Psoas muscle (tissue), 8 donors: ENCODE results near the gene EPHA2. TPM values are rescaled to one million over a fixed set of nuclear protein-coding genes. Genes with fewer than 3 reads are reported as not detected.

Experiments used
- ATAC-seq, 4 donors: fragments of 200-7000 bp; cut with Tn5 transposase; one replicate each; pipeline ENCODE4 v1.9.1; 2020; ENCODE audit warnings: moderate library complexity in 3 of 4, mild to moderate bottlenecking in 2 of 4
- DNase-seq, 2 donors: peaks; one replicate each; pipeline ENCODE4 v3.0.0-alpha.2; 2020
- H3K27ac ChIP-seq: fragments of 200-600 bp; one replicate; pipeline ENCODE4 v1.8.0; 2022
- H3K27me3 ChIP-seq, 3 donors: fragments of 200-600 bp in 1 of 3; one replicate each; pipeline versions ENCODE4 v1.6.1 to v1.8.0; 2013 to 2022; ENCODE audit warnings: low read length in 2 of 3, mild to moderate bottlenecking in 2 of 3, moderate library complexity in 1 of 3; ENCODE audit not compliant: insufficient read depth in 3 of 3
- H3K36me3 ChIP-seq, 2 donors: fragments of 200-600 bp in 1 of 2; one replicate each; pipeline versions ENCODE4 v1.6.1 to v1.8.0; 2013 to 2022; ENCODE audit warnings: low read depth in 1 of 2, mild to moderate bottlenecking in 1 of 2, moderate library complexity in 1 of 2; ENCODE audit not compliant: insufficient read depth in 1 of 2
- H3K4me1 ChIP-seq: fragments of 200-600 bp; one replicate; pipeline ENCODE4 v1.8.0; 2022
- H3K4me3 ChIP-seq: fragments of 200-600 bp; one replicate; pipeline ENCODE4 v1.8.0; 2022; ENCODE audit warnings: mild to moderate bottlenecking
- H3K9me3 ChIP-seq: fragments of 200-600 bp; one replicate; pipeline ENCODE4 v1.8.0; 2022
- CTCF ChIP-seq: fragments of 200-600 bp; IDR thresholded peaks from one replicate; pipeline ENCODE4 v1.8.0; 2022; ENCODE audit warnings: antibody characterized with exemption
- WGBS, 3 donors: extraction: QIAGEN DNeasy Blood & Tissue Kit; methylation state at CpG; one replicate each; pipeline versions ENCODE4 v1.1.6 to v1.1.7; 2013; 5-methylcytosine and 5-hydroxymethylcytosine counted together
- intact Hi-C, 2 donors: fragments of 100-400 bp; cut with DNase I; formaldehyde crosslinking; loops; one replicate each; pipeline versions ENCODE4 v1.11.0 to v1.14.2; 2022
- polyA plus RNA-seq, 3 donors: library from polyadenylated mRNA; stranded (reverse); fragments of 200-250 nt; gene quantifications; one replicate each; pipeline ENCODE4 v1.2.3, GENCODE V29; 2013
- total RNA-seq, 4 donors: library from RNA; stranded (reverse); fragmentation: NEBNext Ultra II Directional in 2 of 4; extraction: Animal tissue kit (Norgen Biotek cat#: 25700) in 2 of 4; gene quantifications; one replicate each; pipeline versions ENCODE4 v1.2.1 to v1.2.4, GENCODE V29; 2021 to 2023
- donor health status: healthy with polysubstance abuse.
- donor health status: DM: no; HTN: no; CAD: no; lungs with moderate emphysema.
- donor health status: Bipolar disorder and iron deficiency.
- donor health status: healthy.
- donor health status: DM: yes; HTN: yes; CAD: no.
- donor health status: DM: no; HTN: no; CAD: no.
- donor health status: DM: no; HTN: no; CAD: no.
- donor health status: DM: yes; HTN: yes; CAD: no.

EPHA2 gene
- total and polyA plus RNA-seq, 7 donors, result 1.3 to 8.0 (median 3.2) TPM

- Histone ChIP-seq H3K4me3 (no peak overlapping the region), H3K4me1 (peaks cover 3% of the 10 kb centered on the region), H3K9me3 (no peaks in the 10 kb centered on the region), H3K27me3 (no peaks in the 10 kb centered on the region), H3K36me3 (no peaks in the 10 kb centered on the region), H3K27ac (no peak overlapping the region)
- intact Hi-C loops, result loop anchor here in 1 of 2 donors (10.0 kb wide), 1 partner anchor 276 kb away; the partner anchor contains the start of gene SZRD1
- DNase-seq (no peak), ATAC-seq (no peak)
- WGBS, 3 donors, result 75 to 84% (median 81%) methylated on average over 15 to 17 of the region's 17 CpGs
- TF ChIP-seq CTCF, result no peak
Measured at GRCh38 chr1:16088351-16088911, 67.4 kb downstream of the EPHA2 start.

GRCh38 chr1:16087733-16088132, 68.1 kb downstream of the EPHA2 start:
- H3K4me1 ChIP-seq, result peaks cover 3% of the 10 kb centered on the region
- intact Hi-C loops, result loop anchor here in 1 of 2 donors (10.0 kb wide), 1 partner anchor 277 kb away; the partner anchor contains the start of gene SZRD1
- no peak for TF ChIP-seq CTCF
- H3K4me3 ChIP-seq, result no peak overlapping the region
- no peaks in the 10 kb centered on the region for H3K36me3 ChIP-seq
- H3K27me3 ChIP-seq, result no peaks in the 10 kb centered on the region
- WGBS, 3 donors, result 66 to 73% (median 73%) methylated on average over 5 to 7 of the region's 7 CpGs
- no peak for ATAC-seq
- no peak for DNase-seq
- H3K9me3 ChIP-seq, result no peaks in the 10 kb centered on the region
- no peak overlapping the region for H3K27ac ChIP-seq

GRCh38 chr1:16085522-16085921, 70.3 kb downstream of the EPHA2 start:
- no peak for TF ChIP-seq CTCF
- Histone ChIP-seq H3K4me3 (no peak overlapping the region), H3K4me1 (peaks cover 3% of the 10 kb centered on the region), H3K27ac (no peak overlapping the region), H3K9me3 (no peaks in the 10 kb centered on the region), H3K27me3 (no peaks in the 10 kb centered on the region), H3K36me3 (no peaks in the 10 kb centered on the region)
- 70 to 76% (median 70%) methylated on average over 6 of the region's 6 CpGs for WGBS, 3 donors
- intact Hi-C loops, result loop anchor here in 1 of 2 donors (10.0 kb wide), 1 partner anchor 279 kb away; the partner anchor contains the start of gene SZRD1
- DNase-seq (no peak), ATAC-seq (no peak)

GRCh38 chr1:16083486-16083885, 72.4 kb downstream of the EPHA2 start:
- Histone ChIP-seq H3K36me3 (no peaks in the 10 kb centered on the region), H3K27me3 (no peaks in the 10 kb centered on the region), H3K4me3 (no peak overlapping the region), H3K9me3 (no peaks in the 10 kb centered on the region), H3K27ac (no peak overlapping the region), H3K4me1 (peaks cover 3% of the 10 kb centered on the region)
- DNase-seq, result no peak
- 90 to 94% (median 92%) methylated on average over 5 of the region's 5 CpGs for WGBS, 3 donors
- intact Hi-C loops, result loop anchor here (2.0 to 10.0 kb wide), 2 partner anchors 281 kb away; partner anchors contain the start of gene SZRD1 (in 1 of the 2)
- TF ChIP-seq CTCF, result no peak
- ATAC-seq, result no peak
